GM12878 (cell line): ENCODE measurements around the gene CUEDC1. TPM values are rescaled to one million over a fixed set of nuclear protein-coding genes. Genes with fewer than 3 reads are reported as not detected.

Experiments used
- CBX3 ChIP-seq: fragments of 200-600 bp; sonication (generic); IDR thresholded peaks from 2 replicates; pipeline ENCODE4 v1.6.1; 2016; ENCODE audit warnings: low read depth, borderline replicate concordance
- CHD1 ChIP-seq: IDR thresholded peaks from 2 replicates; pipeline ENCODE4 v1.6.1; 2012; ENCODE audit warnings: low read depth, low read length, improper control_type of control experiment
- GATAD2B ChIP-seq: fragments of 450-650 bp; conservative IDR thresholded peaks from 2 replicates; pipeline ENCODE4 v1.6.1; 2017; ENCODE audit warnings: low read depth, mild to moderate bottlenecking, moderate library complexity
- NFYB ChIP-seq: IDR thresholded peaks from 2 replicates; pipeline ENCODE4 v1.6.1; 2011; ENCODE audit warnings: low read depth, mild to moderate bottlenecking, low read length, improper control_type of control experiment, moderate library complexity; ENCODE audit not compliant: insufficient read depth
- POLR2A ChIP-seq: IDR thresholded peaks from 2 replicates; pipeline ENCODE4 v1.6.1; 2011; ENCODE audit warnings: low read depth, mild to moderate bottlenecking, low read length
- POLR2AphosphoS2 ChIP-seq: IDR thresholded peaks from 2 replicates; pipeline ENCODE4 v1.6.1; 2011; ENCODE audit warnings: low read depth, mild to moderate bottlenecking, low read length, improper control_type of control experiment, moderate library complexity
- SMC3 ChIP-seq: IDR thresholded peaks from 2 replicates; pipeline ENCODE4 v1.6.1; 2011; ENCODE audit warnings: low read length, improper control_type of control experiment, borderline replicate concordance
- SP1 ChIP-seq: IDR thresholded peaks from one replicate; pipeline ENCODE4 v1.6.1; 2011; ENCODE audit warnings: low read depth, low read length
- TCF12 ChIP-seq: IDR thresholded peaks from 2 replicates; pipeline ENCODE4 v1.6.1; 2011; ENCODE audit warnings: low read depth, mild to moderate bottlenecking, low read length
- TCF7 ChIP-seq: IDR thresholded peaks from 2 replicates; pipeline ENCODE4 v1.6.1; 2014; ENCODE audit warnings: antibody characterized with exemption, borderline replicate concordance
- ZBED1 ChIP-seq: IDR thresholded peaks from 2 replicates; pipeline ENCODE4 v1.6.1; 2016; ENCODE audit warnings: borderline replicate concordance
- ZNF24 ChIP-seq: fragments of 450-650 bp; IDR thresholded peaks from 2 replicates; pipeline ENCODE4 v1.6.1; 2017; ENCODE audit warnings: antibody characterized with exemption, mild to moderate bottlenecking
- ZNF622 ChIP-seq: fragments of 450-650 bp; IDR thresholded peaks from 2 replicates; pipeline ENCODE4 v1.6.1; 2017; ENCODE audit warnings: mild to moderate bottlenecking, inconsistent platforms
- polyA plus RNA-seq, 11 experiments: library from polyadenylated mRNA; depleted of rRNA in 4 of 11; unstranded in 6 of 11; stranded (reverse) in 5 of 11; fragments of >200 nt; fragmentation: Nextera tagmentation in 4 of 11; fragmentation: Illumina TruSeq in 1 of 11; extraction: Ambion mirVana in 4 of 11; extraction: Trizol in 1 of 11; gene quantifications; 1 replicate in 1 of 11; 2 replicates in 10 of 11; pipeline versions ENCODE4 v1.2.1 to v1.2.3, GENCODE V29; 2011 to 2016; ENCODE audit warnings: inconsistent platforms in 2 of 11, missing spikeins in 2 of 11, low read depth in 1 of 11
- total RNA-seq, 4 experiments: library from RNA; depleted of rRNA in 3 of 4; stranded (reverse); fragments of >200 nt in 3 of 4; fragmentation: Illumina TruSeq in 1 of 4; extraction: Trizol in 1 of 4; gene quantifications; 2 replicates each; pipeline versions ENCODE4 v1.2.1 to v1.2.3, GENCODE V29; 2013 to 2021
- TF ChIP-seq, protein P1 (sequence below): fragments of 450-650 bp; IDR thresholded peaks from 2 replicates; pipeline ENCODE4 v1.6.1; 2017; ENCODE audit warnings: low read depth, mild to moderate bottlenecking, moderate library complexity
- TF ChIP-seq, protein P2 (sequence below): IDR thresholded peaks from 2 replicates; pipeline ENCODE4 v1.6.1; 2011; ENCODE audit warnings: mild to moderate bottlenecking, low read depth, low read length, moderate library complexity; ENCODE audit not compliant: insufficient replicate concordance
- TF ChIP-seq, protein P3 (sequence below): fragments of 450-650 bp; IDR thresholded peaks from 2 replicates; pipeline ENCODE4 v1.6.1; 2017; ENCODE audit warnings: mild to moderate bottlenecking, moderate library complexity
- TF ChIP-seq, protein P4 (sequence below): fragments of 150-350 bp; IDR thresholded peaks from 2 replicates; pipeline ENCODE4 v1.6.1; 2014; ENCODE audit warnings: mild to moderate bottlenecking, low read depth, low read length
- TF ChIP-seq, protein P5 (sequence below): IDR thresholded peaks from 2 replicates; pipeline ENCODE4 v1.6.1; 2012; ENCODE audit warnings: mild to moderate bottlenecking, low read depth, low read length

CUEDC1 gene
- total and polyA plus RNA-seq, 10 of the 15 experiments (the other 5 are each of a cell fraction or from before 2014, with no cell fraction given): 0.24 to 7.4 (median 1.8) TPM

DNA sequence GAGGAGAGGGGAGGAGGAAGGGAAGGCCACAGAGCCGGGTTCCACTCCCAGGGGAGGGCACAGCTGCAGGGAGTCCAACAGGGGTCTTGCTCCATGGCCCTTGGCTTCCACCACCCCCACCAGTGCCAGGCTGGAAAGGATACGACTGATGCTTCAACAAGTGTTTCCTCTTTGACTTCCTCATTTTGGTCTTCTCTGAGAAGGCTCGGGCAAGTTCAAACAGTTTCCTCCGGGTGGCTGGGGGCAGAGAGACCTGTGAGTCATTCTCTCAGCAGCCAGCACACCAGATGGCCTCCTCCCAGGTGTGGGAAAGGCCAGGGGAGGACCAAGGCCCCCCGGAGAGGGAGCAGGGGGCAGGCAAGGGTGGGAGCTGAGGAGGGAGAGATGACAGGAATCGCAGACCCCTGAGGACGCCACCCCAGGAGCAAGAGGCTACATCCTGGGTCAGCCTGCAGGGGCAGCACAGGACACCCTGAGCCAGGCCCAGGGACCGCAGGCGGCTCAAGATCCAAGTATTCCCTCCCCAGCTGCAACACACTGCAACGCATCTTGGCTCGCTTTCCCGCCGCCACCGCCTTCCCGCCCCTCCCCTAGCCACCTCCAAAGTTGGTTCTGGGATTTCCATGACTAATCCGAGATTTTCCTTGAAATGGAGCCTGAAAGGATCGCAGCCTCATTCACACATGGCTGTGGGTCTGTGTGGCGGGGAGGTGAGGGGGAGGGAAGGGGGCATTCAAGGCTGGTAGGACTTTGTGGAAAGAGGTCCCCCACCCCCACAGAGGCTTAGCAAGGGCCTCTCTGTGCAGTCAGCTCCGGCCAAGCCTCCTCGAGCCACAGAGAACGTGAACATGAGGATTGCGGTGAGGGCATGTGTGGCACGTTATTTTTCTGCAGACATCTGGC lies 87.0 kb downstream of the CUEDC1 start (continued):
- TF ChIP-seq, protein P1, sequence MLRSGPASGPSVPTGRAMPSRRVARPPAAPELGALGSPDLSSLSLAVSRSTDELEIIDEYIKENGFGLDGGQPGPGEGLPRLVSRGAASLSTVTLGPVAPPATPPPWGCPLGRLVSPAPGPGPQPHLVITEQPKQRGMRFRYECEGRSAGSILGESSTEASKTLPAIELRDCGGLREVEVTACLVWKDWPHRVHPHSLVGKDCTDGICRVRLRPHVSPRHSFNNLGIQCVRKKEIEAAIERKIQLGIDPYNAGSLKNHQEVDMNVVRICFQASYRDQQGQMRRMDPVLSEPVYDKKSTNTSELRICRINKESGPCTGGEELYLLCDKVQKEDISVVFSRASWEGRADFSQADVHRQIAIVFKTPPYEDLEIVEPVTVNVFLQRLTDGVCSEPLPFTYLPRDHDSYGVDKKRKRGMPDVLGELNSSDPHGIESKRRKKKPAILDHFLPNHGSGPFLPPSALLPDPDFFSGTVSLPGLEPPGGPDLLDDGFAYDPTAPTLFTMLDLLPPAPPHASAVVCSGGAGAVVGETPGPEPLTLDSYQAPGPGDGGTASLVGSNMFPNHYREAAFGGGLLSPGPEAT: 0 out of 2 replicates have a peak, but pooled peaks have one; percentile 35
- no peak for TF ChIP-seq ZNF622
- no peak for TF ChIP-seq SMC3
- TF ChIP-seq ZBED1: no peak
- TF ChIP-seq POLR2A: no peak
- TF ChIP-seq, protein P2, sequence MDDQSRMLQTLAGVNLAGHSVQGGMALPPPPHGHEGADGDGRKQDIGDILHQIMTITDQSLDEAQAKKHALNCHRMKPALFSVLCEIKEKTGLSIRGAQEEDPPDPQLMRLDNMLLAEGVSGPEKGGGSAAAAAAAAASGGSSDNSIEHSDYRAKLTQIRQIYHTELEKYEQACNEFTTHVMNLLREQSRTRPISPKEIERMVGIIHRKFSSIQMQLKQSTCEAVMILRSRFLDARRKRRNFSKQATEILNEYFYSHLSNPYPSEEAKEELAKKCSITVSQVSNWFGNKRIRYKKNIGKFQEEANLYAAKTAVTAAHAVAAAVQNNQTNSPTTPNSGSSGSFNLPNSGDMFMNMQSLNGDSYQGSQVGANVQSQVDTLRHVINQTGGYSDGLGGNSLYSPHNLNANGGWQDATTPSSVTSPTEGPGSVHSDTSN: no peak
- TF ChIP-seq CHD1: no peak
- no peak for TF ChIP-seq NFYB
- no peak for TF ChIP-seq CBX3
- no peak for TF ChIP-seq SP1
- no peak for TF ChIP-seq ZNF24
- TF ChIP-seq GATAD2B: 0 out of 2 replicates have a peak, but pooled peaks have one; percentile 71
- TF ChIP-seq, protein P3, sequence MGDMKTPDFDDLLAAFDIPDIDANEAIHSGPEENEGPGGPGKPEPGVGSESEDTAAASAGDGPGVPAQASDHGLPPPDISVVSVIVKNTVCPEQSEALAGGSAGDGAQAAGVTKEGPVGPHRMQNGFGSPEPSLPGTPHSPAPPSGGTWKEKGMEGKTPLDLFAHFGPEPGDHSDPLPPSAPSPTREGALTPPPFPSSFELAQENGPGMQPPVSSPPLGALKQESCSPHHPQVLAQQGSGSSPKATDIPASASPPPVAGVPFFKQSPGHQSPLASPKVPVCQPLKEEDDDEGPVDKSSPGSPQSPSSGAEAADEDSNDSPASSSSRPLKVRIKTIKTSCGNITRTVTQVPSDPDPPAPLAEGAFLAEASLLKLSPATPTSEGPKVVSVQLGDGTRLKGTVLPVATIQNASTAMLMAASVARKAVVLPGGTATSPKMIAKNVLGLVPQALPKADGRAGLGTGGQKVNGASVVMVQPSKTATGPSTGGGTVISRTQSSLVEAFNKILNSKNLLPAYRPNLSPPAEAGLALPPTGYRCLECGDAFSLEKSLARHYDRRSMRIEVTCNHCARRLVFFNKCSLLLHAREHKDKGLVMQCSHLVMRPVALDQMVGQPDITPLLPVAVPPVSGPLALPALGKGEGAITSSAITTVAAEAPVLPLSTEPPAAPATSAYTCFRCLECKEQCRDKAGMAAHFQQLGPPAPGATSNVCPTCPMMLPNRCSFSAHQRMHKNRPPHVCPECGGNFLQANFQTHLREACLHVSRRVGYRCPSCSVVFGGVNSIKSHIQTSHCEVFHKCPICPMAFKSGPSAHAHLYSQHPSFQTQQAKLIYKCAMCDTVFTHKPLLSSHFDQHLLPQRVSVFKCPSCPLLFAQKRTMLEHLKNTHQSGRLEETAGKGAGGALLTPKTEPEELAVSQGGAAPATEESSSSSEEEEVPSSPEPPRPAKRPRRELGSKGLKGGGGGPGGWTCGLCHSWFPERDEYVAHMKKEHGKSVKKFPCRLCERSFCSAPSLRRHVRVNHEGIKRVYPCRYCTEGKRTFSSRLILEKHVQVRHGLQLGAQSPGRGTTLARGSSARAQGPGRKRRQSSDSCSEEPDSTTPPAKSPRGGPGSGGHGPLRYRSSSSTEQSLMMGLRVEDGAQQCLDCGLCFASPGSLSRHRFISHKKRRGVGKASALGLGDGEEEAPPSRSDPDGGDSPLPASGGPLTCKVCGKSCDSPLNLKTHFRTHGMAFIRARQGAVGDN: no peak
- peak; percentile 88 for TF ChIP-seq TCF12
- TF ChIP-seq POLR2AphosphoS2: no peak
- no peak for TF ChIP-seq TCF7
- TF ChIP-seq, protein P4, sequence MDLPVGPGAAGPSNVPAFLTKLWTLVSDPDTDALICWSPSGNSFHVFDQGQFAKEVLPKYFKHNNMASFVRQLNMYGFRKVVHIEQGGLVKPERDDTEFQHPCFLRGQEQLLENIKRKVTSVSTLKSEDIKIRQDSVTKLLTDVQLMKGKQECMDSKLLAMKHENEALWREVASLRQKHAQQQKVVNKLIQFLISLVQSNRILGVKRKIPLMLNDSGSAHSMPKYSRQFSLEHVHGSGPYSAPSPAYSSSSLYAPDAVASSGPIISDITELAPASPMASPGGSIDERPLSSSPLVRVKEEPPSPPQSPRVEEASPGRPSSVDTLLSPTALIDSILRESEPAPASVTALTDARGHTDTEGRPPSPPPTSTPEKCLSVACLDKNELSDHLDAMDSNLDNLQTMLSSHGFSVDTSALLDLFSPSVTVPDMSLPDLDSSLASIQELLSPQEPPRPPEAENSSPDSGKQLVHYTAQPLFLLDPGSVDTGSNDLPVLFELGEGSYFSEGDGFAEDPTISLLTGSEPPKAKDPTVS: no peak
- TF ChIP-seq, protein P5, sequence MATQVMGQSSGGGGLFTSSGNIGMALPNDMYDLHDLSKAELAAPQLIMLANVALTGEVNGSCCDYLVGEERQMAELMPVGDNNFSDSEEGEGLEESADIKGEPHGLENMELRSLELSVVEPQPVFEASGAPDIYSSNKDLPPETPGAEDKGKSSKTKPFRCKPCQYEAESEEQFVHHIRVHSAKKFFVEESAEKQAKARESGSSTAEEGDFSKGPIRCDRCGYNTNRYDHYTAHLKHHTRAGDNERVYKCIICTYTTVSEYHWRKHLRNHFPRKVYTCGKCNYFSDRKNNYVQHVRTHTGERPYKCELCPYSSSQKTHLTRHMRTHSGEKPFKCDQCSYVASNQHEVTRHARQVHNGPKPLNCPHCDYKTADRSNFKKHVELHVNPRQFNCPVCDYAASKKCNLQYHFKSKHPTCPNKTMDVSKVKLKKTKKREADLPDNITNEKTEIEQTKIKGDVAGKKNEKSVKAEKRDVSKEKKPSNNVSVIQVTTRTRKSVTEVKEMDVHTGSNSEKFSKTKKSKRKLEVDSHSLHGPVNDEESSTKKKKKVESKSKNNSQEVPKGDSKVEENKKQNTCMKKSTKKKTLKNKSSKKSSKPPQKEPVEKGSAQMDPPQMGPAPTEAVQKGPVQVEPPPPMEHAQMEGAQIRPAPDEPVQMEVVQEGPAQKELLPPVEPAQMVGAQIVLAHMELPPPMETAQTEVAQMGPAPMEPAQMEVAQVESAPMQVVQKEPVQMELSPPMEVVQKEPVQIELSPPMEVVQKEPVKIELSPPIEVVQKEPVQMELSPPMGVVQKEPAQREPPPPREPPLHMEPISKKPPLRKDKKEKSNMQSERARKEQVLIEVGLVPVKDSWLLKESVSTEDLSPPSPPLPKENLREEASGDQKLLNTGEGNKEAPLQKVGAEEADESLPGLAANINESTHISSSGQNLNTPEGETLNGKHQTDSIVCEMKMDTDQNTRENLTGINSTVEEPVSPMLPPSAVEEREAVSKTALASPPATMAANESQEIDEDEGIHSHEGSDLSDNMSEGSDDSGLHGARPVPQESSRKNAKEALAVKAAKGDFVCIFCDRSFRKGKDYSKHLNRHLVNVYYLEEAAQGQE: no peak
